ENCODE measurements around the gene EDAR. TPM values are rescaled to one million over a fixed set of nuclear protein-coding genes. Genes with fewer than 3 reads are reported as not detected.

Gene EDAR
- total RNA-seq, 2 donors from 2014 or later: 0.69 to 1.1 TPM

DNA sequence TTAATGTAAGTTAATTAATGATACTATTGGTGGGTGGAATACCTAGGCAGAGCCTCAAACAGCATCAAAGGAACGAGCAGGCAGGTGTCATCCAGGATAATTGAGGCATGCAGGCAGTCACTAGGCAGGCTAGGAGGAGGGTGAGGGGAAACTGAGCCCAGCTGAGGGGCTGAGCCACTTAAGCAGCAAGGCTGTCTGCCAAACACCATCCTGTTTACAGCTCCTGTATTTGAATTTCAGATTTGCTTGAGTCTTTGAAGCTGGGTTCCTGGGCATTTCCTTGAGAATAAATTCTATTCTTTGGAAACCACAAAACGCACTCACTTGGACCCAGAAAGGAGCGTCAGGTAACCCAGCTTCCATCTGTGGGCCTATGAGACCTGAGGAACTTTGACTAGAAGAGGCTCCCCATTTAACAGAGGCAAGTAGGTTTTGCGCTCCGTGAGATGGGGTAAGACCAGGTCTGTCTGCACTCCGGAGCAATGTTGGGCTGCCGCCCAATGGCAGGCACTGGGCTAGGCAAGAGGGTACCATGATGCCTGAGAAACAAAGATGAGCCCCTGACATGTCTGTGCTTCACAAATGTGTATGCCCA lies 2.0 kb downstream of the EDAR start:
- Histone ChIP-seq H3K9me3 (no peaks in the 10 kb centered on the region), H3K27me3 (no peaks in the 10 kb centered on the region), H3K36me3 (no peaks in the 10 kb centered on the region), H3K4me1 (no peaks in the 10 kb centered on the region), H3K27ac (no peak overlapping the region), H3K9ac (ENCODE audit: low read depth in 2 of 2, low read length in 2 of 2) (no peak overlapping the region), H3K4me3 (no peak overlapping the region)
- intact Hi-C loops (cut with DNase I): loop anchor here (5.0 kb wide), 1 partner anchor 60 kb away; no protein-coding TSS in a partner anchor
- no peak for DNase-seq
- TF ChIP-seq, protein P1, sequence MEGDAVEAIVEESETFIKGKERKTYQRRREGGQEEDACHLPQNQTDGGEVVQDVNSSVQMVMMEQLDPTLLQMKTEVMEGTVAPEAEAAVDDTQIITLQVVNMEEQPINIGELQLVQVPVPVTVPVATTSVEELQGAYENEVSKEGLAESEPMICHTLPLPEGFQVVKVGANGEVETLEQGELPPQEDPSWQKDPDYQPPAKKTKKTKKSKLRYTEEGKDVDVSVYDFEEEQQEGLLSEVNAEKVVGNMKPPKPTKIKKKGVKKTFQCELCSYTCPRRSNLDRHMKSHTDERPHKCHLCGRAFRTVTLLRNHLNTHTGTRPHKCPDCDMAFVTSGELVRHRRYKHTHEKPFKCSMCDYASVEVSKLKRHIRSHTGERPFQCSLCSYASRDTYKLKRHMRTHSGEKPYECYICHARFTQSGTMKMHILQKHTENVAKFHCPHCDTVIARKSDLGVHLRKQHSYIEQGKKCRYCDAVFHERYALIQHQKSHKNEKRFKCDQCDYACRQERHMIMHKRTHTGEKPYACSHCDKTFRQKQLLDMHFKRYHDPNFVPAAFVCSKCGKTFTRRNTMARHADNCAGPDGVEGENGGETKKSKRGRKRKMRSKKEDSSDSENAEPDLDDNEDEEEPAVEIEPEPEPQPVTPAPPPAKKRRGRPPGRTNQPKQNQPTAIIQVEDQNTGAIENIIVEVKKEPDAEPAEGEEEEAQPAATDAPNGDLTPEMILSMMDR (IDR thresholded peaks at IDR 0.05): no peak

DNA sequence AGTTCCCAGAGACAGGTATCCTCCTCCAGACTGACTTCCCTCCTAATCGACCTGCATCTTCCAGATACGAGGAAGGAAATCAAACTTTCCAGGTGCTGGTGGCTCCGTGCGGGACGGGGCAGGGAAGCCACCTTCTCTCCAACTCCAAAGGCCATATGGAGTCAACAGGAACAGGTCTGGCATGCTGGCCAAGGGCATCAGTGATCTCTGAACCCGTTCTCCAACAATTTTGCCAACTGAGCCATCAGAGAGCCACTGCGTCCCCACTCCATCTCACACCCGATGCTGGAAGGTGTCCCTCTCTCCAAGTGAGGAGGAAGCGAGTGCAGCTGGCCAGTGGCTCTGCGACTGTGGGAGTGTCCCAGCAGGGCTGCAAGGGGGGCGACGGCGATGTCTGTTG lies 5.4 kb downstream of the EDAR start:
- H3K36me3 ChIP-seq: no peaks in the 10 kb centered on the region
- H3K9ac ChIP-seq (ENCODE audit: low read depth in 2 of 2, low read length in 2 of 2): no peak overlapping the region
- H3K27ac ChIP-seq: no peak overlapping the region
- no peak for DNase-seq
- TF ChIP-seq, protein P1 (IDR thresholded peaks at IDR 0.05): no peak
- H3K4me1 ChIP-seq: peaks cover 3% of the 10 kb centered on the region
- H3K9me3 ChIP-seq: no peaks in the 10 kb centered on the region
- intact Hi-C loops (cut with DNase I): loop anchor here (5.0 kb wide), 1 partner anchor 41 kb away; no protein-coding TSS in a partner anchor
- no peaks in the 10 kb centered on the region for H3K27me3 ChIP-seq
- H3K4me3 ChIP-seq: no peak overlapping the region

DNA sequence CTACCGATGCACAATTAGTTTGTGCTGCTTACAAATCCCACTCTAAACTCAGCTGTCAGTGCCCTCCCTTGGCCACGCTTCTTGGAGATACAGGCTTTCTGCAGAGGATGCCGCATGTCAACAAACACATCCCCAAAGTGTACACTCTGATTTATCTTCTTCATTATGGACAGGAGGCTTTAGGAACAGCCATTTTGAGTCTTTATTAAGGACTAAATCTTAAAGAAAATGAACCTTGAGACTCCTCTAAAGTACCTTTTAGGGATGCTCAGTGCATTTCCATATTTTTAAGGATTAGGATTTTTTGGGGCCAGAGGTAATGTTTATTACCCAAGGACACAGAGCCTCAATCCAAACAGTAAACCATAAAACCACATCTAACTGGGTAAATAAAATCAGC lies 6.0 kb downstream of the EDAR start:
- TF ChIP-seq, protein P1 (IDR thresholded peaks at IDR 0.05): no peak
- no peak overlapping the region for H3K27ac ChIP-seq
- H3K9me3 ChIP-seq: no peaks in the 10 kb centered on the region
- H3K4me1 ChIP-seq: peaks cover 3% of the 10 kb centered on the region
- no peaks in the 10 kb centered on the region for H3K36me3 ChIP-seq
- intact Hi-C loops (cut with DNase I): loop anchor here (5.0 kb wide), 1 partner anchor 41 kb away; no protein-coding TSS in a partner anchor
- H3K4me3 ChIP-seq: no peak overlapping the region
- no peak overlapping the region for H3K9ac ChIP-seq (ENCODE audit: low read depth in 2 of 2, low read length in 2 of 2)
- no peak for DNase-seq
- H3K27me3 ChIP-seq: no peaks in the 10 kb centered on the region

DNA sequence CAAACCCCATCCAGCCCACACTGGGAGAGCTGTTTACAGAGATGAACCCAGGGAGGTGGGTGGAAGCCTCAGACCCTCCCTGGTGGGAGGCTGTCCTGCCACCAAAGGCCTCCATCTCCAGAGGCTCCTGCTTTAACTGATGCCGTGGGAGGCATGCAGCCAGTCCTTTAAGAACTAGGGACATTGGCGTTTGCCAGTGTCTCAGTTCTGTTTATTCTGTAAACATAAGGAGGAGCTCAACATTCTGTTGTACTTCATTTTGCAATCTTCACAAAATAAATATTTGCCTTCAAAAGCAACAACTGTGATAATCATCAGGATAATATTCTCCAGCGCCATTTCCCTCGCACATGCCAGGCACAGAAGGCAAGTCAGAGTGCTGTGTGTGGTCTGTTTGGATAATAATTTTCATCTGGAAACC lies 6.8 kb downstream of the EDAR start:
- TF ChIP-seq, protein P1 (IDR thresholded peaks at IDR 0.05): no peak
- Histone ChIP-seq H3K4me3 (no peak overlapping the region), H3K36me3 (no peaks in the 10 kb centered on the region), H3K27me3 (no peaks in the 10 kb centered on the region), H3K4me1 (peaks cover 3% of the 10 kb centered on the region), H3K9ac (ENCODE audit: low read depth in 2 of 2, low read length in 2 of 2) (peak overlapping the region in 1 of 2 donors; percentile 30), H3K27ac (peak overlapping the region; percentile 13), H3K9me3 (no peaks in the 10 kb centered on the region)
- DNase-seq: no peak
- intact Hi-C loops (cut with DNase I): loop anchor here (5.0 kb wide), 1 partner anchor 40 kb away; no protein-coding TSS in a partner anchor

DNA sequence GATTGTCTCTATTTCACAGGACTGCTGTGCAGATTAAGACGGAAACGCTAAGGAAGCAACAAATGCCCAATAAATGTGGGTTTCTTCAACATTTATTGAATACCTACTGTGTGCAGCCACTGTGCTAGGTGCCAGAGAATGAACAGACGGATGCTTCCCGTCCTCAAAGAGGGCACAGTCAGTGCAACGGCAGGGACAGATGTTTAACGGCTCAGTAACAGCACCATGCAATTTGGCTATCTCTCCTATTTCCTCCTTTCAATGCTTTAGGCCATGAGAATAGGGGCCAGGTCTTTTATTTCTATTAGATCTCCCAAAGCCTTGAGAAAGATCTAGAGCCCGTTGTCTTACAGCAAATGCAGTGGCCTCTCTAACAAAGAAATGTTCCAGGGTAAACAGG lies 7.2 kb downstream of the EDAR start:
- Histone ChIP-seq H3K36me3 (no peaks in the 10 kb centered on the region), H3K9ac (ENCODE audit: low read depth in 2 of 2, low read length in 2 of 2) (peak overlapping the region in 1 of 2 donors; percentile 30), H3K27me3 (no peaks in the 10 kb centered on the region), H3K27ac (peak overlapping the region; percentile 13), H3K4me3 (no peak overlapping the region), H3K4me1 (peaks cover 3% of the 10 kb centered on the region), H3K9me3 (no peaks in the 10 kb centered on the region)
- no peak for DNase-seq
- intact Hi-C loops (cut with DNase I): loop anchor here (5.0 kb wide), 1 partner anchor 40 kb away; no protein-coding TSS in a partner anchor
- TF ChIP-seq, protein P1 (IDR thresholded peaks at IDR 0.05): no peak
